ENCODE data around the gene INSR. TPM values are rescaled to one million over a fixed set of nuclear protein-coding genes. Genes with fewer than 3 reads are reported as not detected.
"Not testable (repeated sequence)": the region's sequence is repeated elsewhere in the genome, so short reads cannot be mapped to it uniquely, and the experiment has no call there.

The INSR gene
- total RNA-seq (2014; rRNA removed; shearing (Covaris generic); ENCODE audit: low replicate concordance): 3.9 and 7.6 TPM in 2 replicates

- peak; percentile 94 for DNase-seq
- no peaks in the 10 kb centered on the region for H3K9me3 ChIP-seq
- peak within 1 kb of the TSS; percentile 64 for H3K4me3 ChIP-seq
- H3K27me3 ChIP-seq: peaks cover 11% of the 10 kb centered on the region; the same call in 1 of the 2 replicates
- H3K36me3 ChIP-seq: no peaks in the 10 kb centered on the region
Observed at GRCh38 chr19:7293762-7294557, at the start of gene INSR. TSS of gene INSR (minus strand) at chr19:7294414. CDS start at chr19:7293891, 523 bp downstream.

- no peaks in the 10 kb centered on the region for H3K9me3 ChIP-seq
- DNase-seq: no peak
- peaks cover 35% of the 10 kb centered on the region for H3K27me3 ChIP-seq
- H3K4me3 ChIP-seq: no peak overlapping the region
- H3K36me3 ChIP-seq: no peaks in the 10 kb centered on the region
Observed at GRCh38 chr19:7342143-7342542, 47.9 kb upstream of the INSR start.

GRCh38 chr19:7340959-7341837 lies 47.0 kb upstream of the INSR start:
- peak; percentile 70 for DNase-seq

GRCh38 chr19:7337380-7338194 lies 43.4 kb upstream of the INSR start:
- no peaks in the 10 kb centered on the region for H3K9me3 ChIP-seq
- no peak overlapping the region for H3K4me3 ChIP-seq
- no peak for DNase-seq
- no peaks in the 10 kb centered on the region for H3K36me3 ChIP-seq
- H3K27me3 ChIP-seq: peaks cover 12% of the 10 kb centered on the region

More at GRCh38 chr19:7340959-7341837, 47.0 kb upstream of the INSR start:
- H3K9me3 ChIP-seq: no peaks in the 10 kb centered on the region
- peaks cover 27% of the 10 kb centered on the region for H3K27me3 ChIP-seq
- no peak overlapping the region for H3K4me3 ChIP-seq
- H3K36me3 ChIP-seq: no peaks in the 10 kb centered on the region

DNA sequence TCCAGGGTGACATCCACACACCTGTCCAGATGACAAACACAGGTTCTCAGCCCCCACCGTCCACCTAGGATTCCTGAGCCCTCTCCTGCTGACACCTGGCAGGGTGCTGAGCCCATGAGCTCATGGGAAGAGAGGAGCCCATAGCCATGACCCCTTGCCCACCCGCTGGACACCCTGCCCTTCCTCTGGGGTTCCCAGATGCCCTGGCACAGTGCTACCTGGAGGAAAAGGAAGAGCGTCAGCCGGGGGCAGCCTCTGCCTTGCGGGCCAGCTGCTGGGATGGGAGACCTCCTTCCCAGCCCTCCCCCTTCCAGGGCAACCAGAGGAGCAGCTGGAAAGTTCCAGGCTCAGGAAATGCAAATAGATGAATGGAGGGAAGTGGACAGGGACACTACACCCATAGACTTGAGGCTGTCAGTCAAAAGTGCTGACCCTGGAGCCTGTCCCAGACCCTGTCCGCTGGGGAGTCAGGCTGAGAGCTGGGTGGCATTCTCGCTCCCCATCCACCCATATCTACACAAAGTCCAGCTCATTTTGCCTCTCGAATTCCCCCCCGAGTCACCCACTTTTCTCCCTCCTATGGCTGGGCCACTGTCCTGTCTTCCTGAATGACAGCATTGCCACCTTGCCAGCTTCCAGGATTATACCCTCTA lies 42.2 kb upstream of the INSR start:
- Histone ChIP-seq H3K27me3 (peaks cover 12% of the 10 kb centered on the region), H3K36me3 (no peaks in the 10 kb centered on the region), H3K4me3 (no peak overlapping the region), H3K9me3 (no peaks in the 10 kb centered on the region)
- DNase-seq: no peak

DNA sequence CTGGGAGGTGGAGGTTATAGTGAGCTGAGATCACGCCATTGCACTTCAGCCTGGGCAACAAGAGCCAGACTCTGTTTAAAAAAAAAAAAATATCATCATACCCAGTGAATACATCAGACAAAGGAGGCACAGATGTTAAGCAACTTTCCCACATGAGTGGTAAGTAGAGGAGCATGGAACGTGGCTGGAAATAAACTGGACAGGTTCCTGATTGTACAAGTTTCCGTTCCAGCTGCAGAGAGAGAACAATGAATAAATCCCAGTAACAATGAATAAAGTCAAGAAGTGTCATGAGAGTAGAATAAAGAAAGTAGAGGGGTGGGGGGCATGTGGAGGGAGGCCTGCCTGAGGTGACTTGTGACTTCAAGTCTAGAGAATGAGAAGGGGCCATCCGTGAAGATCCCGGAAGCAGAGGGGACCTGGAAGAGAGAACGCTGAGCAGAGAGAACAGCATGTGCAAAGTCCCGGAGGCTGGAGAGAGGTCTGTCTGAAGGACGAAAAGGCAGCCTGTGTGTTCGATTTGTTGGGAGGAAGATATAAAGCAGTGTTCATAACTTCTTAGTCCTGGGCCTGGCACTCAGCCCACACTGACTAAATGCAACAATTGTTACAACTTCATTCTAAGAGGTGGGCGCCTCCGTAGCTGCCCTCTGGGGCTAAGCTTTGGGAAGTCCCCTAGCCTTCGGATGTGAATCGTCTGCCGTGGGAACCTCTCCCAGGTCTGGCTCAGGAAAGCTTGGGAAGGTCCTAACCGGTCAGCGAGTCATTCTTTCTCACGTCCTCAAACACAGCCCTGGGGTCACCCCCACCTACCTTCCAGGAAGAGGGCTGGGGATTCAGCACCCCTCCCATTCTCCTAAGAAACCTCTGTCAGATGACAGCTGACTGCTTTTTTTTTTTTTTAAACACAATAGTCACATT lies 39.2 kb upstream of the INSR start:
- H3K4me3 ChIP-seq: no peak overlapping the region
- DNase-seq: peak; percentile 18
- H3K9me3 ChIP-seq: no peaks in the 10 kb centered on the region
- H3K36me3 ChIP-seq: no peaks in the 10 kb centered on the region
- peaks cover 13% of the 10 kb centered on the region; the same call in 1 of the 2 replicates for H3K27me3 ChIP-seq

GRCh38 chr19:7331446-7331845 lies 37.2 kb upstream of the INSR start:
- no peak for DNase-seq
- Histone ChIP-seq H3K9me3 (no peaks in the 10 kb centered on the region; the same call in 1 of the 2 replicates), H3K4me3 (no peak overlapping the region), H3K27me3 (peaks cover 10% of the 10 kb centered on the region; the same call in 1 of the 2 replicates), H3K36me3 (no peaks in the 10 kb centered on the region)

DNA sequence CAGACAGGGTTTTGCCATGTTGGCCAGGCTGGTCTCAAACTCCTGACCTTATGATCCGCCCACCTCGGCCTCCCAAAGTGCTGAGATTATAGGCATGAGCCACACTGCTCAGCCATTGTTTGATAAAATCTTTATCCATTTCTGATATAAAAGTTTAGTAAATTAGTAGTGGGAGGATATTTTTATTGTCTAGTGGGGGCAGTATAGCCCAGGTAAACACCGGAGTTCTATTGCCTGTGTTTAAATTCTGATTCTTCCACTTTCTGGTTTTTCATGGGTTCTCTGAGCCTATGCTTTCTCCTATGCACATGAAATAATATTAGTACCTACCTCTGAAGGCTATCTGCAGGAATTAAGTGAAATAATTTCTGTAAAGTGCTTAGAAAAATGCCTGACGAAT lies 34.4 kb upstream of the INSR start:
- Histone ChIP-seq H3K27me3 (peaks cover 15% of the 10 kb centered on the region; the same call in 1 of the 2 replicates), H3K9me3 (peaks cover 15% of the 10 kb centered on the region)
- no peak for DNase-seq

DNA sequence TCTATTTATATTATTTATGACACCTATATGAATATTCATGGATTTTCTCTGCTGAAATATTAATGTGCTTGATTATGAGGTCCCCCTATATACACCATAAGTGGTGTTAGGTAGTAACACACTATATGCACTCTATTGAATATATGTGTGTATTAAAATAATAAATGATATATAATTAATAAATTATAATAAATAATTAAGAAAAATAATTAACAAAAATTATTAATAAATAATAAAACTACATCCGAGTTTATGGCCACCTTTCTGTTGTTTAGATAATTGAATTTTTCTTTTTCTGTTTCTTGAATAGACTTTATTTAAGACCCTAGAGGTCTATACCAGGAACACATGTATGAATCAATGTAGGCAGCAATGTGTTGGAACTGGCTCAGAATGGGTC lies 33.6 kb upstream of the INSR start:
- H3K27me3 ChIP-seq: peaks cover 15% of the 10 kb centered on the region; the same call in 1 of the 2 replicates
- H3K4me3 ChIP-seq: no peak overlapping the region
- peaks cover 15% of the 10 kb centered on the region for H3K9me3 ChIP-seq
- no peaks in the 10 kb centered on the region for H3K36me3 ChIP-seq
- no peak for DNase-seq

More for the DNA sequence above, 34.4 kb upstream of the INSR start:
- Histone ChIP-seq H3K4me3 (no peak overlapping the region), H3K36me3 (no peaks in the 10 kb centered on the region)

- peak; percentile 17 for DNase-seq
Observed at GRCh38 chr19:7326105-7326877, 32.1 kb upstream of the INSR start.

GRCh38 chr19:7318176-7318575 lies 24.0 kb upstream of the INSR start:
- Histone ChIP-seq H3K9me3 (peaks cover 5% of the 10 kb centered on the region; the same call in 1 of the 2 replicates), H3K36me3 (no peaks in the 10 kb centered on the region), H3K27me3 (peaks cover 3% of the 10 kb centered on the region; the same call in 1 of the 2 replicates), H3K4me3 (no peak overlapping the region)
- DNase-seq: no peak

More at GRCh38 chr19:7326105-7326877, 32.1 kb upstream of the INSR start:
- Histone ChIP-seq H3K36me3 (no peaks in the 10 kb centered on the region), H3K27me3 (peaks cover 15% of the 10 kb centered on the region; the same call in 1 of the 2 replicates), H3K9me3 (peaks cover 15% of the 10 kb centered on the region), H3K4me3 (no peak overlapping the region)

DNA sequence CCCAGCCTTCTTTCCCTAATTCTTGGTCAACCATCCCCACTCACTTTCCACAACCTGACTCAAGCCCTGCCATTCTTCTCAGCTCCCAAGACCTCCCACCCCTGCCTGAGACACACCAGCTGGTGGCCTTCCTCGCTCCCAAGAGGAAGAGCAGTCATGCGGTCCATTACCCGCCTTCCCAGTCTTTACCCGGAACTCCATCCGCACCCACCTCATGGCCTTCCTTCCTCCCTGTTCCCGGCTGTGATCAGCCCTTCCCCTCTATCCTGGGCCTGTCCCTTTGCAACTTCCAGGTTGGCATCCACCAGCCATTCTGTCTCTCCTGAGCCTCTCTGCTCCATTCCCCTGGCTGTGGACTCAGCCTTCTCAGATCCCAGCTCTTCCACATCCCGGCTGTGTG lies 18.6 kb upstream of the INSR start:
- Histone ChIP-seq H3K27me3 (no peaks in the 10 kb centered on the region; the same call in 1 of the 2 replicates), H3K4me3 (no peak overlapping the region), H3K9me3 (0 out of 2 replicates have a peak, but pooled peaks cover 3% of the 10 kb centered on the region)

DNA sequence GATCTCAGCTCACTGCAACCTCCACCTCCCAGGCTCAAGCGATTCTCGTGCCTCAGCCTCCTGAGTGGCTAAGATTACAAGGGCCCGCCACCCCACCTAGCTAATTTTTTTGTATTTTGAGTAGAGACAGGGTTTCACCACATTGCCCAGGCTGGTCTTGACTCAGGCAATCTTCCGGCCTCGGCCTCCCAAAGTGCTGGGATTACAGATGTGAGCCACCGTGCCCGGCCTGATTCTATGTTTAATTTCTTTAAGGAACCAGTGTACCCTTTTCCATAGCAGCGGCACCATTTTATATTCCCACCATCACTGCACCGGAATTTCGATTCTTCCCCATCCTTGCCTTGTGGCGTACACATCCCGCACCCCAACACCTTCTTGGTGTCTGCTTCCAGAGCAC lies 17.7 kb upstream of the INSR start:
- no peaks in the 10 kb centered on the region; the same call in 1 of the 2 replicates for H3K27me3 ChIP-seq
- DNase-seq: no peak
- H3K36me3 ChIP-seq: no peaks in the 10 kb centered on the region
- H3K4me3 ChIP-seq: no peak overlapping the region
- 0 out of 2 replicates have a peak, but pooled peaks cover 3% of the 10 kb centered on the region for H3K9me3 ChIP-seq

More for the DNA sequence above, 18.6 kb upstream of the INSR start:
- no peaks in the 10 kb centered on the region for H3K36me3 ChIP-seq
- DNase-seq: no peak

GRCh38 chr19:7308327-7308726 lies 14.1 kb upstream of the INSR start:
- H3K9me3 ChIP-seq, DNase-seq, H3K4me3 ChIP-seq, H3K36me3 ChIP-seq, H3K27me3 ChIP-seq: not testable (repeated sequence)
